Measurements from ENCODE around the gene SYNE2. TPM values are rescaled to one million over a fixed set of nuclear protein-coding genes. Genes with fewer than 3 reads are reported as not detected.

SYNE2 gene
- total RNA-seq, 4 donors from 2014 or later, result 96.9 to 207 (median 182) TPM

DNA sequence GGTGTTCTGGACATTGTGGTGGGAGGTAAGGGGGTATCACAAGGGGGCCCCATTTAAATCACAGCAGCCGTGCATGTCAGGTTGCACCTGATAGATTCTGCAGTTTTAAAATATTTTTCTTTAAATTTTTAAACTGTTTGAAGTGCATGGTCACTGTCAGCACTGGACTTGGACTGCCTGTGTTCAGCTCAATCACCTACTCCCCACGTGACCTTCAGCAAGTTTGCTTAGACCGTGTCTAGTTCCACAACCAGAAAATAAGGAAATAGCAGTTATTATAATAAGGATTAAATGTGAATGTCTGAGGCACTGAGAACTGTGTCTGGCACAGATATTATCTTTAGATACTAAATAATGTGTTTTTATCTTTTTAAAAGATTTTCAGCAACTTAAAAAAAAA, 376.7 kb downstream of the SYNE2 start:
- in situ Hi-C loops (cut with MboI; ENCODE audit: low sequenced_read_pairs in 4 of 4), result no loop called here
- no peak for ATAC-seq

DNA sequence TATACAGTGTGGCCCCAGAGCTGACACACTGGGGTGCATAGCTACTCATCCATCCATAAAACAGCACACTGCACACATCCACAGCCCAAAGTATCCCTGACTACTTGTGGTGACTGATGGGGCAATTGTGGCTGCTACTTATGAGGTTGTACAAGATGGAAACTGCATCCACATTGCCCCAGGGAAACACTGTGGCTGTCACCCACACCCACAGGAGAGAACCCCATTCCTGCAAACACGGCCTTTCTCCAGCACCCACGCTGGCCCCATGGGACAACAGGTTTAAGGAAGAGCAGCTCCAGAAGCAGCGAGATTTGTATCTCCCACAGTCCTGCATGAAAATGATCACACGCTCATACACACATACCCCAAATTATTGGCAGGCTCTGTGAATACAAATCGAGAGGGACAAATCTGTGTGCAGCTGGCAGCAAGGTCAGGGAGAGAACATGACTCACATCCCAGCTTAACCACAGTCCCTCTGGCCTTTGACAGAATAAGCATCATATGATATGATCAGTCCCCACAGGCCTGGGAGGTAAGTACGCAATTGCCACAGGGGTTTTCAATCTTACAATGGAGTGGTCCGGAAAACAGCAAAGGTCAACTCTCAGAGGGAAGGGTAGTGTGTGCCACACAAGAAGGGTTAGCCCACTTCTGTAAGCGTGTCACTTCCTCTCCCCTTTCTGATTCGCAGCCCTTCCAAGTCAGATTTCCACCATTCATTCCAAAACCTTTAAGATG, 379.5 kb downstream of the SYNE2 start:
- Histone ChIP-seq H3K9me3 (no peaks in the 10 kb centered on the region), H3K27me3 (no peaks in the 10 kb centered on the region), H3K27ac (peak overlapping the region; percentile 86 to 99 (median 92)), H3K4me3 (no peak overlapping the region), H3K36me3 (peaks cover 0 to 27% of the 10 kb centered on the region in 2 donors), H3K4me1 (peaks cover 9 to 18% of the 10 kb centered on the region in 2 donors)
- intact Hi-C loops (cut with DNase I; ENCODE audit: low total_unique reads) (loop anchor here (5.0 kb wide), 1 partner anchor 65 kb away; no protein-coding TSS in a partner anchor), in situ Hi-C loops (cut with MboI; ENCODE audit: low sequenced_read_pairs in 4 of 4) (no loop called here)
- DNase-seq (peak; percentile 61 to 81), ATAC-seq (peak; percentile 88 to 93)
- TF ChIP-seq POLR2A (IDR thresholded peaks at IDR 0.05), result peak in 1 of 2 donors; percentile 34
- TF ChIP-seq, protein P1, sequence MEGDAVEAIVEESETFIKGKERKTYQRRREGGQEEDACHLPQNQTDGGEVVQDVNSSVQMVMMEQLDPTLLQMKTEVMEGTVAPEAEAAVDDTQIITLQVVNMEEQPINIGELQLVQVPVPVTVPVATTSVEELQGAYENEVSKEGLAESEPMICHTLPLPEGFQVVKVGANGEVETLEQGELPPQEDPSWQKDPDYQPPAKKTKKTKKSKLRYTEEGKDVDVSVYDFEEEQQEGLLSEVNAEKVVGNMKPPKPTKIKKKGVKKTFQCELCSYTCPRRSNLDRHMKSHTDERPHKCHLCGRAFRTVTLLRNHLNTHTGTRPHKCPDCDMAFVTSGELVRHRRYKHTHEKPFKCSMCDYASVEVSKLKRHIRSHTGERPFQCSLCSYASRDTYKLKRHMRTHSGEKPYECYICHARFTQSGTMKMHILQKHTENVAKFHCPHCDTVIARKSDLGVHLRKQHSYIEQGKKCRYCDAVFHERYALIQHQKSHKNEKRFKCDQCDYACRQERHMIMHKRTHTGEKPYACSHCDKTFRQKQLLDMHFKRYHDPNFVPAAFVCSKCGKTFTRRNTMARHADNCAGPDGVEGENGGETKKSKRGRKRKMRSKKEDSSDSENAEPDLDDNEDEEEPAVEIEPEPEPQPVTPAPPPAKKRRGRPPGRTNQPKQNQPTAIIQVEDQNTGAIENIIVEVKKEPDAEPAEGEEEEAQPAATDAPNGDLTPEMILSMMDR (IDR thresholded peaks at IDR 0.05 in 4 of 5, conservative IDR thresholded peaks at IDR 0.05 in 1 of 5), result no peak

More for the DNA sequence above, 376.7 kb downstream of the SYNE2 start:
- Histone ChIP-seq H3K4me3 (no peak overlapping the region), H3K36me3 (peaks cover 0 to 55% of the 10 kb centered on the region in 2 donors), H3K4me1 (peaks cover 21 to 25% of the 10 kb centered on the region in 2 donors), H3K27me3 (no peaks in the 10 kb centered on the region), H3K9me3 (no peaks in the 10 kb centered on the region), H3K27ac (peak overlapping the region; percentile 46 to 99 (median 92))
- intact Hi-C loops (cut with DNase I; ENCODE audit: low total_unique reads), result no loop called here
- DNase-seq, result no peak
- TF ChIP-seq, protein P1 (IDR thresholded peaks at IDR 0.05 in 4 of 5, conservative IDR thresholded peaks at IDR 0.05 in 1 of 5), result no peak
- TF ChIP-seq POLR2A (IDR thresholded peaks at IDR 0.05), result no peak

DNA sequence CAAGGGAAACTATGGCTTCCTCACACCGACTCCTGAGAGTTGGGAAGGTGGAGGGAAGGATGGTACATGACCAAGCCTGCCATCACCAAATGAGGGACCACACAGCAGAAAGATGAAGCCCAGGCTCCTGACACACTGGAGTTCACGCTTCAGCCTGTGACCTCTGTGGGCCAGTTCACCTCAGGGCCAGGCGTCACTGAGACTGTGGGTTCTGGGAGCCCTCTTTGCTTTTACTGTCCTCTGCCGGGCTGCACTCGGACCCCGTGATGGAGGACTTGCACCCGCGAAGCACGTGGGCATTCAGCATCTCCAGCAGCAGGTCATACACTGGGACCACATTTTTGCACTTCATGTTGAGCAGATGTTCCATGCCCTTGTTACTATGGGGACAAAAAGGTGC, 380.1 kb downstream of the SYNE2 start:
- ATAC-seq (no peak), DNase-seq (no peak)
- Histone ChIP-seq H3K9me3 (no peaks in the 10 kb centered on the region), H3K4me3 (no peak overlapping the region), H3K27me3 (no peaks in the 10 kb centered on the region), H3K27ac (peak overlapping the region; percentile 86 to 99 (median 92)), H3K4me1 (peaks cover 9 to 18% of the 10 kb centered on the region in 2 donors), H3K36me3 (peaks cover 0 to 20% of the 10 kb centered on the region in 2 donors)
- in situ Hi-C loops (cut with MboI; ENCODE audit: low sequenced_read_pairs in 4 of 4), result no loop called here
- intact Hi-C loops (cut with DNase I; ENCODE audit: low total_unique reads), result loop anchor here (5.0 kb wide), 1 partner anchor 64 kb away; no protein-coding TSS in a partner anchor
- TF ChIP-seq POLR2A (IDR thresholded peaks at IDR 0.05), result no peak
- TF ChIP-seq, protein P1 (IDR thresholded peaks at IDR 0.05 in 4 of 5, conservative IDR thresholded peaks at IDR 0.05 in 1 of 5), result no peak

DNA sequence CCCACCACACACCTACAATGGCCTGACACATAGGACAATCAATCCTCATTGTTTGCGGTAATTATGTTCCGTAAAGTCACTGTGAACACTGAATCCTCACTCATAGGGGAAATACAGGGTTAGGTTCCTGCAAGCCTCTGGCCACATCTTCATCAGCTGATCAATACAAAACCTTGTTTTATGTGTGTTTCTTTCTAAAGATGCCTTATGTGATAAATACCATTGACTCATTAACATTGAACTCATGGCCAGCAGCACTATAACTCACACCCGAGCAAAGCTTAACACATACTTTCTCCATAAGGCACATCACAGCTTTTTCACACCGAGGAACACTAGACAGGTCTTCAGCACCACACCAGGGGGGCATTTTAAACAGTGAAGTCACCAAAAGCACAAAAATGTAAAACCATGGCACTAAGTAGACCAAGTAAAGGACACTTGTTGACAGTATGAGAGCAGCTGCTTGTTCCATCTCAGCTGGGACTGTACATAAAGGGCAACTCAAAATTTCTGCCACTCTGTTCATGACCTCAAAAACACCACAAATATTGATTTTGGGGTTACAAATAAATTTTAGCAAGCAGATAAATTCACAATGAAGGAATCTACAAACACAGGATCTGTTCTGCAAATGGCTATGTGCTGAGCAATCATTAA, 380.9 kb downstream of the SYNE2 start:
- ATAC-seq (no peak), DNase-seq (no peak)
- Histone ChIP-seq H3K9me3 (no peaks in the 10 kb centered on the region), H3K4me1 (peaks cover 9 to 18% of the 10 kb centered on the region in 2 donors), H3K4me3 (no peak overlapping the region), H3K27me3 (no peaks in the 10 kb centered on the region), H3K27ac (peak overlapping the region; percentile 86 to 99 (median 92)), H3K36me3 (peaks cover 0 to 13% of the 10 kb centered on the region in 2 donors)
- in situ Hi-C loops (cut with MboI; ENCODE audit: low sequenced_read_pairs in 4 of 4) (no loop called here), intact Hi-C loops (cut with DNase I; ENCODE audit: low total_unique reads) (loop anchor here (5.0 kb wide), 1 partner anchor 64 kb away; no protein-coding TSS in a partner anchor)
- TF ChIP-seq POLR2A (IDR thresholded peaks at IDR 0.05), result no peak
- TF ChIP-seq, protein P1 (IDR thresholded peaks at IDR 0.05 in 4 of 5, conservative IDR thresholded peaks at IDR 0.05 in 1 of 5), result no peak
